BJ (cell line): ENCODE measurements around the gene ZPBP2. TPM values are rescaled to one million over a fixed set of nuclear protein-coding genes. Genes with fewer than 3 reads are reported as not detected.

Experiments used
- CTCF ChIA-PET: fragments of 350-600 bp; formaldehyde crosslinking; extraction: SDS; loops from one replicate; lab custom pipeline; 2021; ENCODE audit warnings: antibody characterized with exemption, inconsistent platforms; lab: Yijun Ruan, JAX
- POLR2A ChIA-PET: fragments of 300-600 bp; sonication (Branson Sonifier 250); formaldehyde crosslinking; extraction: SDS; loops from one replicate; lab custom pipeline; 2021; ENCODE audit warnings: antibody characterized with exemption; lab: Charles Lee
- DNase-seq: peaks from one replicate; pipeline ENCODE4 v3.0.0-alpha.2; 2011; ENCODE audit warnings: low read depth
- H3K27me3 ChIP-seq: 2 replicates; pipeline ENCODE4 v1.6.0; 2011; ENCODE audit warnings: low read length; ENCODE audit not compliant: control insufficient read depth, insufficient read depth
- H3K36me3 ChIP-seq: 2 replicates; pipeline ENCODE4 v1.5.1; 2011; ENCODE audit warnings: low read length; ENCODE audit not compliant: control insufficient read depth, insufficient read depth
- H3K4me3 ChIP-seq: 2 replicates; pipeline ENCODE4 v1.5.1; 2011; ENCODE audit warnings: low read depth, mild to moderate bottlenecking, control low read depth, low read length
- polyA plus RNA-seq: library from polyadenylated mRNA; depleted of rRNA; stranded (reverse); fragments of >200 nt; gene quantifications from 2 replicates; pipeline ENCODE4 v1.2.3, GENCODE V29; 2011
- TF ChIP-seq, protein P1 (sequence below): IDR thresholded peaks from 2 replicates; pipeline ENCODE4 v1.5.1; 2011; ENCODE audit warnings: low read depth, mild to moderate bottlenecking, control low read depth, inconsistent platforms, low read length, moderate library complexity; ENCODE audit not compliant: insufficient read depth

The ZPBP2 gene
- polyA plus RNA-seq, 1 experiment = not detected

DNA sequence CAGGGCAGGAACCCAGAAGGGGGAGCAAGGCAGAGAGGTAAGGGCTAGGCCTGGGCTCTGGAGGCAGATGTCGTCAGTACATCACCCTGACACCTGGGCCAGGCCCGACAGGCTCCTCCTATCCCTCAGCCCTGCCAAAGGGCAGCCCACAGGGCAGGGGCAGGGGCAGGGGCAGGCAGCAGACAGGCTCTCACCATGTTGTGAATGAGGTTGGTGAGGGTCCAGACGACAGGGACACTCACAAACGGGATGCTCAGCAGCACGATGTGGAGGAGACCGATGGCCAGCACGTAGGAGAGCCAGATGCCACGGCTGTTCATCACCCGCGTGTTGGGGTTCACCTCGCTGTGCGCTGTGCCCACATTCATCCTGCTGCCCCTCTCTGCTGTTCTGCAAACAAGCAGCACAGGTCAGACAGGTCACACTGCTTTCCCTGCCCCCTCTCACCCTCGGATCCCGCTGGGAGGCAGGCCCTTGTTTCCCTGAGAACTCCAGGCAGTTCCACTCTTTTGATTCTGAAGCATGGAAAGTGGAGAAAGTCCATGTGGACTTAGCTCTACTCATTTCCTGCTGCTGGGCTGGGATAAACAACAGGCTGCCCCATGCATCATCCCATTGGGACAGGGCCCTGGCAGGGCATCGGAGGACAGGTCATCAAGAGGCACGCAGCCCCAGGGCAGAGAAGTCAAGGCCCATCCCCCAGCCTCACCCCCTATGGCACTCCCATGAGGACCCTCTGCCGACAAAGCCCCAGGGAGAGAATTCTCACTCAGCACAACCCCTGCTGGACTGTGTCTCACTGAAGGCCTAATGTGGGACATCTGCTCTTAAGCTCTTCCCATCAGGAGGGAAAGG is 56.1 kb downstream of the ZPBP2 start:
- DNase-seq = no peak
- Histone ChIP-seq H3K27me3 (no peaks in the 10 kb centered on the region), H3K36me3 (peaks cover 35% of the 10 kb centered on the region), H3K4me3 (no peak overlapping the region)
- CTCF ChIA-PET = no interaction called here
- POLR2A ChIA-PET = no interaction called here
- TF ChIP-seq, protein P1, sequence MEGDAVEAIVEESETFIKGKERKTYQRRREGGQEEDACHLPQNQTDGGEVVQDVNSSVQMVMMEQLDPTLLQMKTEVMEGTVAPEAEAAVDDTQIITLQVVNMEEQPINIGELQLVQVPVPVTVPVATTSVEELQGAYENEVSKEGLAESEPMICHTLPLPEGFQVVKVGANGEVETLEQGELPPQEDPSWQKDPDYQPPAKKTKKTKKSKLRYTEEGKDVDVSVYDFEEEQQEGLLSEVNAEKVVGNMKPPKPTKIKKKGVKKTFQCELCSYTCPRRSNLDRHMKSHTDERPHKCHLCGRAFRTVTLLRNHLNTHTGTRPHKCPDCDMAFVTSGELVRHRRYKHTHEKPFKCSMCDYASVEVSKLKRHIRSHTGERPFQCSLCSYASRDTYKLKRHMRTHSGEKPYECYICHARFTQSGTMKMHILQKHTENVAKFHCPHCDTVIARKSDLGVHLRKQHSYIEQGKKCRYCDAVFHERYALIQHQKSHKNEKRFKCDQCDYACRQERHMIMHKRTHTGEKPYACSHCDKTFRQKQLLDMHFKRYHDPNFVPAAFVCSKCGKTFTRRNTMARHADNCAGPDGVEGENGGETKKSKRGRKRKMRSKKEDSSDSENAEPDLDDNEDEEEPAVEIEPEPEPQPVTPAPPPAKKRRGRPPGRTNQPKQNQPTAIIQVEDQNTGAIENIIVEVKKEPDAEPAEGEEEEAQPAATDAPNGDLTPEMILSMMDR = no peak

DNA sequence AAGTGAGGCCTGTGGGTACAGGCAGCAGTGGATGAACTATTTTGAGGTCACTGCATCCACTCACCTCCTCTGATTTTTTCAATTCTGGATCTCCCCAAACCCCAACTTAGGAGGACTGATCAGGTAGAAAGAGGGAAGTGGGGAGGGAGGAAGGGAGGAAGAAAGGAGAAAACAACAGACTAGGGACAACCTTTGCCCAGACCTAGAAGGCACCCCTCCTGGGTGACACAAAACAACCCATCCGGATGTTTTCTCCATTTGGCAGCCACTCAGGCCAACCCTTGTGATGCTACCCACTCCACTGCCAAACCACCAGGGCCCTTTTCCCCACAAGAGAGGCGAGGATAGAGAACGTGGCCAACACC is 56.7 kb downstream of the ZPBP2 start:
- H3K4me3 ChIP-seq = no peak overlapping the region
- TF ChIP-seq, protein P1 = no peak
- DNase-seq = no peak
- no peaks in the 10 kb centered on the region for H3K27me3 ChIP-seq
- POLR2A ChIA-PET = no interaction called here
- CTCF ChIA-PET = no interaction called here
- H3K36me3 ChIP-seq = peaks cover 32% of the 10 kb centered on the region

DNA sequence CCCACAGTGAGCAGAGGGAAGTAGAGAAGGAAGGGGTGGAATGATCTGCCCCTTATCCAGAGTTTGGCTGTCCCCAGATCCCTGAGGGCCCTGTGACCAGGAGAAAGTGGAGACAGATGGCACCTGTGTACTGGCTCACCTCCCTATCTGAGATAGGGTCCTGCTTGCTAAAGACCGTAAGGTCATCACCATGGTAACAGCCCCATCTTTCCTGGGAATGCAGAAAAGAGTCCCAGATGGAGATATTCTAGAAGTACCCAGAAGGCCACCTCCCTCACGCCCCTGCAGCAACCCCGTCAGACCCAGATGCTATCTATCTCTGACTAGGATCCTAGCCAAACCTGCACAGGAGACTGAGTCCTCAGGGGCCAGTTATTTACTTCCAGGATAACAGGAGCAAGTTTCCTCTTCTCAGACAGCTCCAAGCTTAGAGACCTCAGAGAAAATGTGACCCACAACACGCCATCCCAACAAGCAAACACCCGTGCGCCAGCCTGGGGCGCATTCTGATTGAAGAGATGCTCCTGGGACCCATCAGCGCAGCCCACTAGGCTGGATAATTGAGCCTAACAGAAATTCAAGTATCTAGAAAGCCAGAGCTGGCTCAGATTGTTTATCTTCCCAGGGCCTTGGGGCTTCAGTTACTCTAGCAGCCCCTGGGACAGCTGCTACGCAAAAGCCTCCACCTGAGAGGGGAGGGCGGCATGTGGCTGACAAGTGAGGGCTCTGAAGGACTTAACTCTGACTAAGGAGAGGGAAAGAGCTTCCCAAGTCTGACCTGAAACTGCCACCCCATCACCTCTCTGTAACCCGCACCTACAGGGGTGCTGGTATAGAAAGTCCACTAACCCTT is 57.5 kb downstream of the ZPBP2 start:
- Histone ChIP-seq H3K27me3 (no peaks in the 10 kb centered on the region), H3K36me3 (peaks cover 29% of the 10 kb centered on the region), H3K4me3 (no peak overlapping the region)
- POLR2A ChIA-PET = no interaction called here
- no peak for DNase-seq
- CTCF ChIA-PET = no interaction called here
- TF ChIP-seq, protein P1 = no peak

DNA sequence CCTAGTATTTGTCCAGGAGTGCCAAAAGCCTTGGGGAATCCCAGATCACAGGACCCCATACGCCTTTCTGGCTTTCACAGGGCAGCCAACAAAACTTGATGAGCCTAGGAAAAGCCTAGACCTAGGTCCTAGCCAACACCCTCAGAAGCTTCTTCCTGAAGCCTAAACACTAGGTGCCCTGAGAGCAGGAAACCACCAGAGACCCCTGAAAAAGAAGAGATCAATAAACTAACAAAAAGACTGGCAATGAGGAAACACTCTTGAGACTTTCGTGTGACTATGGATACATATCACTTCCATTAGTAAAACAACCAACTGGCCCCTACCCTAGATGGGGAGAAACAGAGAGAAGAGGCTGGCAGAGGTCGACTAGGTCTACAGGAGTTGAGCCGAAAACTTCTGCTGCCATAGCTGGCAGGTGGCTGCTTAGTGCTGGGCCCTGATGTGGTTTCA is 58.2 kb downstream of the ZPBP2 start:
- CTCF ChIA-PET = interaction anchor here (1.2 kb wide), 1 partner anchor 9 kb away, joined by 3 read pairs; no protein-coding TSS in a partner anchor

More for the DNA sequence above, 58.2 kb downstream of the ZPBP2 start:
- peak overlapping the region; percentile 92 for H3K4me3 ChIP-seq
- DNase-seq = no peak
- TF ChIP-seq, protein P1 = no peak
- H3K27me3 ChIP-seq = no peaks in the 10 kb centered on the region
- POLR2A ChIA-PET = no interaction called here
- H3K36me3 ChIP-seq = peaks cover 24% of the 10 kb centered on the region
